HepG2 (cell line): ENCODE data around the gene YPEL4. TPM values are rescaled to one million over a fixed set of nuclear protein-coding genes. Genes with fewer than 3 reads are reported as not detected.

Experiments
- ATAC-seq: fragments of 200-7000 bp; cut with Tn5 transposase; 3 replicates; pipeline ENCODE4 v1.9.1; 2020; ENCODE audit warnings: mild to moderate bottlenecking, moderate library complexity
- BruUV-seq: library from RNA; stranded (reverse); fragments of 400-500 nt; replicated peaks from 2 replicates; lab custom pipeline; 2021; lab: Mats Ljungman, UMichigan
- CTCF ChIA-PET: fragments of 300-600 bp; formaldehyde crosslinking; extraction: SDS; loops from one replicate; lab custom pipeline; 2021; ENCODE audit warnings: low total read pairs, inconsistent platforms, low intra/inter-chr PET ratio; lab: Yijun Ruan, JAX
- POLR2A ChIA-PET: fragments of 350-600 bp; sonication (Branson Sonifier 250); formaldehyde crosslinking; loops from one replicate; lab custom pipeline; 2020; ENCODE audit warnings: antibody characterized with exemption, inconsistent platforms; lab: Yijun Ruan, JAX
- DNase-seq: peaks from one replicate; pipeline ENCODE4 v3.0.0-alpha.2; 2015; ENCODE audit warnings: low spot score
- FAIRE-seq: peaks from 3 replicates; lab custom pipeline; 2011; peaks lifted over from hg19 to GRCh38; lab: Jason Lieb, UNC
- H2AFZ ChIP-seq: one replicate; pipeline ENCODE4 v1.6.1; 2011; ENCODE audit warnings: low read length, inconsistent platforms
- H3K27ac ChIP-seq: fragments of 300-600 bp; 3 replicates; pipeline ENCODE4 v1.8.0; 2011; ENCODE audit warnings: mixed run types, mild to moderate bottlenecking, mixed read lengths, low read length, inconsistent platforms; ENCODE audit not compliant: insufficient read depth; ENCODE audit errors: extremely low read length
- H3K27me3 ChIP-seq, 2 experiments: fragments of 200-600 bp in 1 of 2; 2 replicates in 1 of 2; 3 replicates in 1 of 2; pipeline versions ENCODE4 v1.6.0 to v1.8.0; 2011; ENCODE audit warnings: low read length in 2 of 2, mild to moderate bottlenecking in 2 of 2, moderate library complexity in 2 of 2, inconsistent platforms in 1 of 2; ENCODE audit not compliant: insufficient read depth in 2 of 2, control insufficient read depth in 1 of 2
- H3K36me3 ChIP-seq, 2 experiments: fragments of 200-600 bp in 1 of 2; replicated peaks in 1 of 2; 2 replicates in 1 of 2; 3 replicates in 1 of 2; pipeline versions ENCODE4 v1.5.1 to v1.8.0; 2011; ENCODE audit warnings: low read length in 2 of 2, inconsistent platforms in 1 of 2; ENCODE audit not compliant: insufficient read depth in 2 of 2, control insufficient read depth in 1 of 2
- H3K4me1 ChIP-seq: 2 replicates; pipeline ENCODE4 v1.5.1; 2012; ENCODE audit warnings: low read length, inconsistent platforms; ENCODE audit not compliant: insufficient read depth
- H3K4me2 ChIP-seq: 2 replicates; pipeline ENCODE4 v1.6.0; 2011; ENCODE audit warnings: low read depth, low read length, inconsistent platforms
- H3K4me3 ChIP-seq, 3 experiments: fragments of 200-600 bp in 1 of 3; sonication (generic), shearing (Covaris generic) in 1 of 3; replicated peaks in 1 of 3; 2 replicates each; pipeline ENCODE4 v1.5.1; 2011 to 2016; ENCODE audit warnings: low read length in 3 of 3, inconsistent platforms in 2 of 3, low read depth in 2 of 3, mild to moderate bottlenecking in 2 of 3, control low read depth in 1 of 3, mixed read lengths in 1 of 3; ENCODE audit not compliant: insufficient read depth in 1 of 3
- H3K79me2 ChIP-seq: one replicate; pipeline ENCODE4 v1.6.1; 2011; ENCODE audit warnings: low read length, inconsistent platforms; ENCODE audit not compliant: insufficient read depth
- H3K9ac ChIP-seq: 2 replicates; pipeline ENCODE4 v1.6.0; 2011; ENCODE audit warnings: mild to moderate bottlenecking, low read depth, low read length, inconsistent platforms; ENCODE audit not compliant: insufficient read depth
- H3K9me3 ChIP-seq: 2 replicates; pipeline ENCODE4 v1.5.1; 2012; ENCODE audit warnings: mild to moderate bottlenecking, low read length
- H4K20me1 ChIP-seq: 2 replicates; pipeline ENCODE4 v1.6.0; 2011; ENCODE audit warnings: inconsistent platforms, mild to moderate bottlenecking, low read length, moderate library complexity; ENCODE audit not compliant: insufficient read depth
- ARNT ChIP-seq: fragments of 450-650 bp; IDR thresholded peaks from 2 replicates; pipeline ENCODE4 v1.6.1; 2017
- CREM ChIP-seq, 2 experiments: sonication (generic) in 1 of 2; formaldehyde crosslinking in 1 of 2; IDR thresholded peaks; 2 replicates each; pipeline versions ENCODE4 v1.4.0 to v1.6.1; 2016 to 2020; ENCODE audit warnings: antibody characterized with exemption in 1 of 2, mild to moderate bottlenecking in 1 of 2, missing genetic modification reagents in 1 of 2
- FOXC1 ChIP-seq: sonication (generic); formaldehyde crosslinking; IDR thresholded peaks from 2 replicates; pipeline ENCODE4 v1.8.0; 2022; ENCODE audit warnings: mild to moderate bottlenecking, missing genetic modification reagents, borderline replicate concordance
- KDM3A ChIP-seq: IDR thresholded peaks from 2 replicates; pipeline ENCODE4 v1.6.1; 2018; ENCODE audit warnings: low read depth, missing compliant biosample characterization
- MXI1 ChIP-seq: IDR thresholded peaks from 3 replicates; pipeline ENCODE4 v1.6.1; 2012; ENCODE audit warnings: low read depth, low read length, inconsistent platforms, borderline replicate concordance
- SAFB2 ChIP-seq: sonication (generic); formaldehyde crosslinking; IDR thresholded peaks from 2 replicates; pipeline ENCODE4 v1.5.1; 2020; ENCODE audit warnings: missing genetic modification reagents, low read depth, mild to moderate bottlenecking, borderline replicate concordance
- SIN3B ChIP-seq: fragments of 150-350 bp; IDR thresholded peaks from 2 replicates; pipeline ENCODE4 v1.6.1; 2014; ENCODE audit warnings: low read length
- TRAFD1 ChIP-seq: sonication (generic); formaldehyde crosslinking; IDR thresholded peaks from 2 replicates; pipeline ENCODE4 v1.5.1; 2020; ENCODE audit warnings: missing genetic modification reagents, mild to moderate bottlenecking, borderline replicate concordance
- ZNF367 ChIP-seq: sonication (generic); formaldehyde crosslinking; IDR thresholded peaks from 2 replicates; pipeline ENCODE4 v1.4.0; 2020; ENCODE audit warnings: missing genetic modification reagents, borderline replicate concordance
- WGBS: methylation state at CpG from one replicate; pipeline ENCODE4 v1.1.6; 2017; ENCODE audit warnings: low lambda C conversion rate; 5-methylcytosine and 5-hydroxymethylcytosine counted together
- in situ Hi-C: cut with HindIII; loops from 2 replicates; pipeline ENCODE4 v1.10.0; 2017; ENCODE audit warnings: low pct_unique_long_range_greater_than_20kb; ENCODE audit not compliant: extremely low pct_ligation_motif_present
- intact Hi-C: fragments of 100-400 bp; cut with micrococcal nuclease; formaldehyde crosslinking; loops from one replicate; pipeline ENCODE4 v1.10.0; 2022; ENCODE audit not compliant: unreplicated experiment
- polyA plus RNA-seq, 8 experiments: library from polyadenylated mRNA; depleted of rRNA in 3 of 8; stranded (reverse) in 7 of 8; unstranded in 1 of 8; fragments of >200 nt; fragmentation: Illumina TruSeq in 4 of 8; extraction: Trizol in 4 of 8; gene quantifications; 2 replicates each; pipeline versions ENCODE4 v1.2.1 to v1.2.3, GENCODE V29; 2011 to 2016; ENCODE audit warnings: low read depth in 4 of 8, missing spikeins in 1 of 8, mixed read lengths in 1 of 8; ENCODE audit not compliant: insufficient read depth in 1 of 8
- total RNA-seq, 5 experiments: library from RNA; depleted of rRNA; stranded (reverse); fragments of >200 nt; fragmentation: Illumina TruSeq; extraction: Trizol; gene quantifications; 2 replicates each; pipeline ENCODE4 v1.2.3, GENCODE V29; 2016; ENCODE audit warnings: low read depth in 1 of 5

The YPEL4 gene
- total and polyA plus RNA-seq, 2 of the 13 experiments (the other 11 are each of a cell fraction or from before 2014, with no cell fraction given) = 0.04 TPM; not detected in 1

- Histone ChIP-seq H3K4me2 (no peak overlapping the region; the same call in 1 of the 2 replicates), H3K36me3 (no peaks in the 10 kb centered on the region), H4K20me1 (no peaks in the 10 kb centered on the region), H3K27me3 (peaks cover 9 to 46% of the 10 kb centered on the region in 2 experiments), H3K9me3 (no peaks in the 10 kb centered on the region), H3K9ac (no peak overlapping the region), H3K4me1 (peaks cover 22% of the 10 kb centered on the region), H3K4me3 (no peak overlapping the region), H3K79me2 (no peaks in the 10 kb centered on the region), H3K27ac (no peak overlapping the region), H2AFZ (no peak overlapping the region)
- no peak for DNase-seq
- BruUV-seq = no TSS peak
- no peak for ATAC-seq
- POLR2A ChIA-PET = interaction anchor here (1.4 kb wide), 1 partner anchor 9 kb away, joined by 3 read pairs; no protein-coding TSS in a partner anchor
- 16% methylated on average over 23 of the region's 23 CpGs for WGBS
- no peak for FAIRE-seq
- in situ Hi-C loops = loop anchor here (10.0 kb wide), 1 partner anchor 194 kb away; no protein-coding TSS in a partner anchor
- CTCF ChIA-PET = no interaction called here
- intact Hi-C loops = no loop called here
- 0 out of 3 replicates have a peak, but pooled peaks have one; percentile 28 for TF ChIP-seq MXI1
- TF ChIP-seq FOXC1 (CRISPR knock-in tag) = no peak
These were observed 644 bp downstream of the YPEL4 start for GRCh38 chr11:57648801-57649735.

- Histone ChIP-seq H3K4me3 (no peak overlapping the region), H3K9ac (no peak overlapping the region)
- no peak for DNase-seq
These were observed 1.5 kb downstream of the YPEL4 start for GRCh38 chr11:57647960-57648800.

More at GRCh38 chr11:57647960-57648800, 1.5 kb downstream of the YPEL4 start:
- TF ChIP-seq KDM3A (no peak), ARNT (no peak), SAFB2 (no peak), TRAFD1 (CRISPR knock-in tag) (no peak), SIN3B (no peak), ZNF367 (CRISPR knock-in tag) (no peak), CREM (IDR thresholded peaks at IDR 0.05) (no peak), CREM (CRISPR knock-in tag; IDR thresholded peaks at IDR 0.05) (no peak)
- no peaks in the 10 kb centered on the region for H3K36me3 ChIP-seq
- POLR2A ChIA-PET = interaction anchor here (1.4 kb wide), 1 partner anchor 8 kb away, joined by 3 read pairs; no protein-coding TSS in a partner anchor
- no peaks in the 10 kb centered on the region for H4K20me1 ChIP-seq
- H3K4me2 ChIP-seq = no peak overlapping the region
- intact Hi-C loops (no loop called here), in situ Hi-C loops (loop anchor here (10.0 kb wide), 1 partner anchor 193 kb away; no protein-coding TSS in a partner anchor)
- H3K9me3 ChIP-seq = no peaks in the 10 kb centered on the region
- WGBS = 4% methylated on average over 3 of the region's 13 CpGs
- H2AFZ ChIP-seq = no peak overlapping the region
- BruUV-seq = no TSS peak
- H3K27me3 ChIP-seq = peaks cover 9 to 46% of the 10 kb centered on the region in 2 experiments
- peaks cover 22% of the 10 kb centered on the region for H3K4me1 ChIP-seq
- H3K79me2 ChIP-seq = no peaks in the 10 kb centered on the region
- FAIRE-seq = no peak
- no peak overlapping the region for H3K27ac ChIP-seq
- peak; percentile 13; the same call in 2 of the 3 replicates for ATAC-seq
- CTCF ChIA-PET = no interaction called here
